AG10803 (cell line): ENCODE measurements around the gene REEP1.

ENCODE experiments used
- DNase-seq: peaks from one replicate; pipeline ENCODE4 v3.0.0; 2010; ENCODE audit warnings: low read depth
- H3K4me3 ChIP-seq: 2 replicates; pipeline ENCODE4 v1.5.1; 2011; ENCODE audit warnings: mild to moderate bottlenecking, low read length, control low read depth
- TF ChIP-seq, protein P1 (sequence below): conservative IDR thresholded peaks from 2 replicates; pipeline ENCODE4 v1.5.1; 2011; ENCODE audit warnings: mild to moderate bottlenecking, low read length, control low read depth, inconsistent platforms

The REEP1 gene

DNA sequence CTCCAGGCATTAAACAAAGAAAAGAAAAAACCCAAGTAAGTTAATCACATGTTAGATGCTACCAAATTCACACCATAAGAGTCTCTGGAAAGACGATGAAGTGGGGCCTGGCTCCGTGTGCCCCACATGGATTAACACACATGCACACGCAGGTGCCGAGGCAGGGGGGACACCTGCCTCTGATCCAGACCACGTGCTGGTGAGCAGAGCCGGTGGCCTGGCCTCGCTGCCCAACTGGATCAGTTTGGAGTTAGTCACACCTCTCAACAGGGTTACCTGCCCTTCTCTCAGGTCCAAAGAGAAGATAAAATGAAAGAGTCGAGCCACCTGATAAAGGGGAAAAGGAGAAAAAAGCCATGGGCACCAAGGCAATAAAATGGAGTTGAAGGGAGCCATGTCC, 97.7 kb downstream of the REEP1 start:
- TF ChIP-seq, protein P1, sequence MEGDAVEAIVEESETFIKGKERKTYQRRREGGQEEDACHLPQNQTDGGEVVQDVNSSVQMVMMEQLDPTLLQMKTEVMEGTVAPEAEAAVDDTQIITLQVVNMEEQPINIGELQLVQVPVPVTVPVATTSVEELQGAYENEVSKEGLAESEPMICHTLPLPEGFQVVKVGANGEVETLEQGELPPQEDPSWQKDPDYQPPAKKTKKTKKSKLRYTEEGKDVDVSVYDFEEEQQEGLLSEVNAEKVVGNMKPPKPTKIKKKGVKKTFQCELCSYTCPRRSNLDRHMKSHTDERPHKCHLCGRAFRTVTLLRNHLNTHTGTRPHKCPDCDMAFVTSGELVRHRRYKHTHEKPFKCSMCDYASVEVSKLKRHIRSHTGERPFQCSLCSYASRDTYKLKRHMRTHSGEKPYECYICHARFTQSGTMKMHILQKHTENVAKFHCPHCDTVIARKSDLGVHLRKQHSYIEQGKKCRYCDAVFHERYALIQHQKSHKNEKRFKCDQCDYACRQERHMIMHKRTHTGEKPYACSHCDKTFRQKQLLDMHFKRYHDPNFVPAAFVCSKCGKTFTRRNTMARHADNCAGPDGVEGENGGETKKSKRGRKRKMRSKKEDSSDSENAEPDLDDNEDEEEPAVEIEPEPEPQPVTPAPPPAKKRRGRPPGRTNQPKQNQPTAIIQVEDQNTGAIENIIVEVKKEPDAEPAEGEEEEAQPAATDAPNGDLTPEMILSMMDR = no peak
- no peak overlapping the region for H3K4me3 ChIP-seq
- DNase-seq = no peak

GRCh38 chr2:86239326-86239725, 98.1 kb downstream of the REEP1 start:
- no peak for DNase-seq

GRCh38 chr2:86238354-86238753, 99.1 kb downstream of the REEP1 start:
- TF ChIP-seq, protein P1 = no peak
- H3K4me3 ChIP-seq = no peak overlapping the region
- DNase-seq = no peak

More at GRCh38 chr2:86239326-86239725, 98.1 kb downstream of the REEP1 start:
- TF ChIP-seq, protein P1 = no peak
- no peak overlapping the region for H3K4me3 ChIP-seq

- DNase-seq = no peak
- TF ChIP-seq, protein P1 = no peak
- H3K4me3 ChIP-seq = no peak overlapping the region
These were observed 100.3 kb downstream of the REEP1 start for GRCh38 chr2:86237172-86237571.

- no peak for DNase-seq
- no peak overlapping the region for H3K4me3 ChIP-seq
- TF ChIP-seq, protein P1 = no peak
These were observed 102.0 kb downstream of the REEP1 start for GRCh38 chr2:86235196-86235980.

DNA sequence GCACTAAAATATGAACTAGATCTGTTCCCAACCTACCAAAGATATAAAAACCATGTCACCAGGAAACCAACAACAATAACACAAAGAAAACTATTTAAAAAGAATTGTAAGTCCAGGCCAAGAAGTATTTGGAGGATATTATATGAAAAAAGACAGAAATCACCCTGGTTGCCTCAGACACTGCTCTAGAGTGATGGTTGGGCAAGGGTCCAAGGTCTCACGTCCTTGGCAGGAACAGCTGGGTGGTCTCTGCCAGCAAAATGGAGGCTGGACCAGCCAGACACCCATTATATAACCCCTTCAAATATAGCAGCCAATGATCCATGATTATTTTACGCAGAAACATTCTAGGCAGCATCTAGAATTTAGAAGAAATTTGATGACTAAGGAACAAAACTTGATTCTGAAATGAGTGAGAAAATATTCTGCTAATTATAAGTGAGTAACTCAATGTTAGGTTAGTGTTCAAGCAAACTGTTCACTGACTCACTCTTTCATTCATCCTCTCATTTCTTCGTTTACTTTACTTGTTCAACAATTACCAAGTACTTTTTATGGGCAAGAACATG, 102.8 kb downstream of the REEP1 start:
- TF ChIP-seq, protein P1 = no peak
- no peak overlapping the region for H3K4me3 ChIP-seq
- no peak for DNase-seq

DNA sequence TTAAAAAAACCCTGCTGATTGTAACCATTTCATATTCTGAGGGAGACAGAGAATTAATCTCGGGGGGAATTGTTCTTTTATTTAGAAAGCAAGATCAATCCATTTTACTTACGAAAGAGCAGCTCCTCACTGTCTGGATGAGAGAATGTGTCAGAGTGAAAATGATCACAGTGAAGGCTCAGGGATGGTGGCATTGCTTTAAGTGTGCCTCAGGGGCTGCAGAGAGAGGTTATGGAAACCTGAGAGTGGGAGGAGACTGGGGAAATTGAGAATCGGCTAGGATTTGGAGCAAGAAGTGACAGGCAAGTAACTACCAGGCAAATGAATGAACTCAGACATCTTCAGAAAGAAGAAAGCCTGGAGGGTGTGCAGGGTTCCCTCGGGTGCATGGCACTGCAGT, 104.0 kb downstream of the REEP1 start:
- no peak overlapping the region for H3K4me3 ChIP-seq
- TF ChIP-seq, protein P1 = no peak
- no peak for DNase-seq
